Chondrocyte (in vitro differentiated cells): ENCODE measurements around the gene TMEM191C. TPM values are rescaled to one million over a fixed set of nuclear protein-coding genes. Genes with fewer than 3 reads are reported as not detected.
"Not testable (repeated sequence)": the region's sequence is repeated elsewhere in the genome, so short reads cannot be mapped to it uniquely, and the experiment has no call there.

Experiments
- DNase-seq: peaks from one replicate; pipeline ENCODE4 v3.0.0; 2021; ENCODE audit warnings: mixed read lengths, low spot score
- H3K27ac Mint-ChIP-seq: one replicate; pipeline ENCODE4 v1.8.0; 2021; ENCODE audit warnings: mild to moderate bottlenecking, moderate library complexity, mixed read lengths; ENCODE audit not compliant: unreplicated experiment
- H3K27me3 Mint-ChIP-seq: 2 replicates; pipeline ENCODE4 v1.8.0; 2021; ENCODE audit warnings: low read depth, mixed read lengths
- H3K36me3 Mint-ChIP-seq: 2 replicates; pipeline ENCODE4 v1.8.0; 2021; ENCODE audit warnings: low read depth, mixed read lengths
- H3K4me1 Mint-ChIP-seq: 2 replicates; pipeline ENCODE4 v1.8.0; 2021; ENCODE audit warnings: low read depth, mild to moderate bottlenecking, mixed read lengths
- H3K4me3 Mint-ChIP-seq: one replicate; pipeline ENCODE4 v1.8.0; 2021; ENCODE audit warnings: mild to moderate bottlenecking, moderate library complexity, mixed read lengths; ENCODE audit not compliant: unreplicated experiment
- H3K9me3 Mint-ChIP-seq: 2 replicates; pipeline ENCODE4 v1.8.0; 2021; ENCODE audit warnings: low read depth, mixed read lengths
- CTCF ChIP-seq: fragments of 200-600 bp; sonication (generic); IDR thresholded peaks from 2 replicates; pipeline ENCODE4 v1.5.0; 2021; ENCODE audit warnings: antibody characterized with exemption, mild to moderate bottlenecking, moderate library complexity
- total RNA-seq: library from RNA; stranded (reverse); gene quantifications from 3 replicates; pipeline ENCODE4 v1.2.1, GENCODE V29; 2021

TMEM191C gene
- total RNA-seq, 1 donor from 2014 or later = 1.7 TPM

- Mint-ChIP-seq H3K9me3 (no peaks in the 10 kb centered on the region), H3K27me3 (no peaks in the 10 kb centered on the region), H3K4me3 (no peak overlapping the region), H3K4me1 (no peaks in the 10 kb centered on the region), H3K27ac (no peak overlapping the region), H3K36me3 (no peaks in the 10 kb centered on the region)
- peak; percentile 56 for DNase-seq
- TF ChIP-seq CTCF = no peak
Observed at GRCh38 chr22:21455334-21456089, 11.7 kb upstream of the TMEM191C start.

DNA sequence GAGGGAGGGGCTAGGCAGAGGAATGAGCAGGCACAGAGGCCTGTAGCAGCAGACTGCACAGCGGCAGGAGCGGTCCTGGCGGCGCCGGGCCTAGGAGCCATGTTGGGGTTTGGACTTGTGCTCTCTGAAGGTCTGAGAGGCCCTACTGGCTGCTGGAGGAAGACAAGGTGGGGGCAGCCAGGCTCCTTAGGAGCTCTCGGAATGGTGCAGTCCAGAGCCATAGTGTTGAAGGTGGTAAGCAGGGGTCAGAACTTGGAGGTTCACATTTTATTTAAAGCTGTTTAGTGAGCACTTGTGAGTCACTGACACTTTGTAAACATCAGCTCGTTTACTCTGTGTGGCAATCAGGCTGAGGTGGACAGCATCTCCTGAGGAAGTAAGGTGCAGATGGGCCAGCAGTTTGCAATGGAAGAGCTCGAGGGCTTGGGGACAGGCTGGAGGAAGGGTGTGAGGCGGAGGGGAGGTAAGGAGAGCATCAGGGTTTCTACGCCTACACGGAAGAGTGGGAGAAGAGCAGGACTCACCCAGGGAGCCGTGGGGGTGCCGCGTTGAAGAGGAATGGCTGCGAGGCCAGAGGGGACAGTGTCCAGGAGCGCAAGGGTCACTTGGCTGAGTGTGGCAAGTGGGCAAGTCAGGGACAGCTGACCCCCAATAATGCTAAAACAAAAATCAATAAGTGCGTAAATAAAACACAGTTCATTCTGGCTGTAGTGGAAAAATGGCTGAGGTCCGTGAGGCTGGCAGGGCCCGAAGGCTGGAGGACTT, 10.0 kb upstream of the TMEM191C start:
- H3K27ac Mint-ChIP-seq = no peak overlapping the region
- H3K9me3 Mint-ChIP-seq = no peaks in the 10 kb centered on the region
- no peak for TF ChIP-seq CTCF
- no peaks in the 10 kb centered on the region for H3K4me1 Mint-ChIP-seq
- H3K4me3 Mint-ChIP-seq = no peak overlapping the region
- H3K27me3 Mint-ChIP-seq = no peaks in the 10 kb centered on the region
- no peaks in the 10 kb centered on the region for H3K36me3 Mint-ChIP-seq
- DNase-seq = peak; percentile 72

DNA sequence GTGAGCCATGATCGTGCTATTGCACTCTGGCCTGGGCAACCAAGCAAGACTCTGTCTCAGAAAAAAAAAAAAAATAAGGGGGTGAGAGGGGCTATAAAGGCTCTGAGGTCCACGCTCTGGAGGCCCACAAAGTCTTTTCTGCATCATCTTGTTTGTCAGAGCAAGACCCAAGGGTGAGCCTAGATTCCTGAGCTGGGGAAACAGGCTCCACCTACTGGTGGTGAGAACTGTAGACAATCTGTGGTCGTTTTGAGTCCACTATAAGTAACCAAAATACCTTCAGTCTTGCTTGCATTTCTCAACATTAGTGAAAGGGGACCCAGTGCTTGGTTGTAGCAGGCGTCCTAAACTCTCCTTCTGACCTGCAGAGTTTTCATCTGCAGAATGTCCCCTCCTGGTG, 4.5 kb upstream of the TMEM191C start:
- H3K4me1 Mint-ChIP-seq, H3K27me3 Mint-ChIP-seq, H3K4me3 Mint-ChIP-seq, DNase-seq, H3K36me3 Mint-ChIP-seq, H3K27ac Mint-ChIP-seq, H3K9me3 Mint-ChIP-seq: not testable (repeated sequence)

- H3K36me3 Mint-ChIP-seq, H3K27me3 Mint-ChIP-seq, H3K4me1 Mint-ChIP-seq, H3K9me3 Mint-ChIP-seq, DNase-seq: not testable (repeated sequence)
- peak overlapping the region; percentile 81 for H3K27ac Mint-ChIP-seq
- H3K4me3 Mint-ChIP-seq = peak overlapping the region; percentile 80
Observed at GRCh38 chr22:21468194-21469096, 1.3 kb downstream of the TMEM191C start.

- not testable (repeated sequence) for H3K4me1 Mint-ChIP-seq, H3K36me3 Mint-ChIP-seq, DNase-seq, H3K27me3 Mint-ChIP-seq, H3K9me3 Mint-ChIP-seq, H3K4me3 Mint-ChIP-seq, H3K27ac Mint-ChIP-seq
Observed at GRCh38 chr22:21469097-21469994, 2.2 kb downstream of the TMEM191C start.

GRCh38 chr22:21472984-21473383, 5.8 kb downstream of the TMEM191C start:
- H3K36me3 Mint-ChIP-seq = not testable (repeated sequence)

DNA sequence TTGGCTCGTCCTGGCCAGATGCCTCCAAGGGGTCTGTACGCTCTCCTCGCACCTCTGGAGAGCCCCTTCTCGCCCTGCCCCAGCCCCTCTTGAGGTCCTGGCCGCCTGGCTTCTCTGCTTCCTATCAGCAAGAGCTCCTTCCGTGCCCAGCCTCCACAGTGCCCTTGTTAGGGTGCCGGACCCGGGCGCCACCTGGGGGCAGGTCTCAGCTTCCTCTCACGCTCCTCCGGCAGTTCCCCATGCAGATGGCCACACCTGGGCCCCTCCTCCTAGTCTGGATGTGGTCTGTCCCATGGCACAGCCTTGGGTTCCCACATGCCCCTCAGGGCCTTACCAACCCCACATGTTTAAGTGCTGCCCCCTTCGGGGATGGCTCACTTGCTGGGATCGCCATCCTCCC, 6.5 kb downstream of the TMEM191C start:
- H3K27ac Mint-ChIP-seq, H3K36me3 Mint-ChIP-seq, H3K4me1 Mint-ChIP-seq, H3K4me3 Mint-ChIP-seq, H3K9me3 Mint-ChIP-seq, DNase-seq, H3K27me3 Mint-ChIP-seq: not testable (repeated sequence)

More at GRCh38 chr22:21472984-21473383, 5.8 kb downstream of the TMEM191C start:
- H3K9me3 Mint-ChIP-seq, DNase-seq, H3K4me3 Mint-ChIP-seq, H3K4me1 Mint-ChIP-seq, H3K27me3 Mint-ChIP-seq, H3K27ac Mint-ChIP-seq: not testable (repeated sequence)

GRCh38 chr22:21484039-21484438, 16.9 kb downstream of the TMEM191C start:
- DNase-seq, H3K4me3 Mint-ChIP-seq, H3K27ac Mint-ChIP-seq, H3K9me3 Mint-ChIP-seq, H3K4me1 Mint-ChIP-seq, H3K27me3 Mint-ChIP-seq, H3K36me3 Mint-ChIP-seq: not testable (repeated sequence)

DNA sequence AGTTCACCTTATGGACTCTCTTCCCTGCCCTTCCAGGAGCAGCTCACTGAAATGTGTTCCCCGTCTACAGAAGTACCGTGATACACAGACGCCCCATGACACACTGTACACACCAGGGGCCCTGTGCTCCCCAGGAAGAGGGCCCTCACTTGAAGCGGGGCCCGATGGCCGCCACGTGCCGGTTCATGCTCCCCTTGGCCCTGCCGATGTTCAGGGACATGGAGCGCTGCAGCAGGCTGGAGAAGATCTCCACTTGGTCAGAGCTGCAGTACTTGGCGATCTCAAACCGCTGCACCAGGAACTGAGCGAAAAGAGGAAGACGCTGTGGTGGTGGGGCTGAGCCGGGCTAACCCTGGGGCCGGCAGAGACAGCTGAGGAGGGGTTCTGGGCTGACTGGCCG, 20.5 kb downstream of the TMEM191C start:
- H3K9me3 Mint-ChIP-seq, H3K27me3 Mint-ChIP-seq, H3K4me1 Mint-ChIP-seq, H3K36me3 Mint-ChIP-seq, DNase-seq, H3K4me3 Mint-ChIP-seq, H3K27ac Mint-ChIP-seq: not testable (repeated sequence)
